ENCODE data around the gene SLC35E1.
"Not testable (repeated sequence)": the region's sequence is repeated elsewhere in the genome, so short reads cannot be mapped to it uniquely, and the experiment has no call there.

The SLC35E1 gene

GRCh38 chr19:16544473-16545231, 27.6 kb downstream of the SLC35E1 start:
- no peak for DNase-seq (ENCODE audit: low read depth)

GRCh38 chr19:16543734-16544133, 28.5 kb downstream of the SLC35E1 start:
- not testable (repeated sequence) for DNase-seq (ENCODE audit: low read depth)

GRCh38 chr19:16542910-16543472, 29.2 kb downstream of the SLC35E1 start:
- DNase-seq (ENCODE audit: low read depth) = no peak

- DNase-seq (ENCODE audit: low read depth) = peak; percentile 93
Measured at GRCh38 chr19:16542045-16542909, 29.9 kb downstream of the SLC35E1 start, which contains the start of gene CHERP. CHERP (minus strand) TSS chr19:16542437; CDS start chr19:16542378, 59 bp downstream.

GRCh38 chr19:16541526-16542044, 30.6 kb downstream of the SLC35E1 start:
- no peak for DNase-seq (ENCODE audit: low read depth)

- DNase-seq (ENCODE audit: low read depth) = no peak
Measured at GRCh38 chr19:16540948-16541347, 31.3 kb downstream of the SLC35E1 start.

GRCh38 chr19:16537111-16537510, 35.1 kb downstream of the SLC35E1 start:
- no peak for DNase-seq (ENCODE audit: low read depth)

GRCh38 chr19:16536130-16536529, 36.1 kb downstream of the SLC35E1 start:
- DNase-seq (ENCODE audit: low read depth) = no peak

GRCh38 chr19:16535381-16535780, 36.8 kb downstream of the SLC35E1 start:
- no peak for DNase-seq (ENCODE audit: low read depth)

GRCh38 chr19:16532440-16533234, 39.6 kb downstream of the SLC35E1 start:
- DNase-seq (ENCODE audit: low read depth) = no peak

GRCh38 chr19:16531380-16531669, 40.9 kb downstream of the SLC35E1 start:
- no peak for DNase-seq (ENCODE audit: low read depth)

GRCh38 chr19:16530540-16531379, 41.5 kb downstream of the SLC35E1 start:
- no peak for DNase-seq (ENCODE audit: low read depth)

GRCh38 chr19:16529466-16530144, 42.6 kb downstream of the SLC35E1 start:
- no peak for DNase-seq (ENCODE audit: low read depth)

- DNase-seq (ENCODE audit: low read depth) = no peak
Measured at GRCh38 chr19:16527971-16528521, 44.2 kb downstream of the SLC35E1 start.

GRCh38 chr19:16527334-16527935, 44.8 kb downstream of the SLC35E1 start:
- no peak for DNase-seq (ENCODE audit: low read depth)

GRCh38 chr19:16525751-16526481, 46.3 kb downstream of the SLC35E1 start:
- DNase-seq (ENCODE audit: low read depth) = no peak

- no peak for DNase-seq (ENCODE audit: low read depth)
Measured at GRCh38 chr19:16524991-16525734, 47.1 kb downstream of the SLC35E1 start.

Measured in activated T-helper 9 cell treated with anti-CD3 and anti-CD28 coated beads, Interleukin-2, amount 50 U/mL, for 16 hours (primary cell).